Activated CD8-positive, alpha-beta memory T cell treated with anti-CD3 and anti-CD28 coated beads, Interleukin-2, amount 10 ng/mL, durations not matched to agents 7 days and 5 days (primary cell): ENCODE measurements around the gene UBAC1. TPM values are rescaled to one million over a fixed set of nuclear protein-coding genes. Genes with fewer than 3 reads are reported as not detected.
"Not testable (repeated sequence)": the region's sequence is repeated elsewhere in the genome, so short reads cannot be mapped to it uniquely, and the experiment has no call there.

Experiments used
- ATAC-seq: fragments of 150-1000 bp; cut with Tn5 transposase; one replicate; pipeline ENCODE4 v1.10.0; 2021; ENCODE audit warnings: moderate library complexity
- CTCF ChIA-PET: fragments of 350-600 bp; sonication (Branson Sonifier 250); formaldehyde crosslinking; loops from one replicate; lab custom pipeline; 2021; ENCODE audit warnings: antibody characterized with exemption; lab: Charles Lee
- DNase-seq: peaks from one replicate; pipeline ENCODE4 v3.0.0-alpha.2; 2020
- H3K27ac Mint-ChIP-seq: one replicate; pipeline ENCODE4 v1.8.0; 2021; ENCODE audit warnings: mild to moderate bottlenecking, mixed read lengths
- H3K27me3 Mint-ChIP-seq: one replicate; pipeline ENCODE4 v1.8.0; 2021; ENCODE audit warnings: mixed read lengths
- H3K36me3 Mint-ChIP-seq: one replicate; pipeline ENCODE4 v1.8.0; 2021; ENCODE audit warnings: mild to moderate bottlenecking, mixed read lengths
- H3K4me1 Mint-ChIP-seq: one replicate; pipeline ENCODE4 v1.8.0; 2021; ENCODE audit warnings: mixed read lengths
- H3K4me3 Mint-ChIP-seq: one replicate; pipeline ENCODE4 v1.8.0; 2021; ENCODE audit warnings: mild to moderate bottlenecking, moderate library complexity, mixed read lengths
- H3K9me3 Mint-ChIP-seq: one replicate; pipeline ENCODE4 v1.8.0; 2022; ENCODE audit warnings: low read depth, mixed read lengths
- total RNA-seq, 2 experiments: library from RNA; stranded (reverse); gene quantifications; one replicate each; pipeline ENCODE4 v1.2.3, GENCODE V29; 2021

UBAC1 gene
- total RNA-seq, 2 experiments from 2014 or later = 32.6 to 36.5 TPM

DNA sequence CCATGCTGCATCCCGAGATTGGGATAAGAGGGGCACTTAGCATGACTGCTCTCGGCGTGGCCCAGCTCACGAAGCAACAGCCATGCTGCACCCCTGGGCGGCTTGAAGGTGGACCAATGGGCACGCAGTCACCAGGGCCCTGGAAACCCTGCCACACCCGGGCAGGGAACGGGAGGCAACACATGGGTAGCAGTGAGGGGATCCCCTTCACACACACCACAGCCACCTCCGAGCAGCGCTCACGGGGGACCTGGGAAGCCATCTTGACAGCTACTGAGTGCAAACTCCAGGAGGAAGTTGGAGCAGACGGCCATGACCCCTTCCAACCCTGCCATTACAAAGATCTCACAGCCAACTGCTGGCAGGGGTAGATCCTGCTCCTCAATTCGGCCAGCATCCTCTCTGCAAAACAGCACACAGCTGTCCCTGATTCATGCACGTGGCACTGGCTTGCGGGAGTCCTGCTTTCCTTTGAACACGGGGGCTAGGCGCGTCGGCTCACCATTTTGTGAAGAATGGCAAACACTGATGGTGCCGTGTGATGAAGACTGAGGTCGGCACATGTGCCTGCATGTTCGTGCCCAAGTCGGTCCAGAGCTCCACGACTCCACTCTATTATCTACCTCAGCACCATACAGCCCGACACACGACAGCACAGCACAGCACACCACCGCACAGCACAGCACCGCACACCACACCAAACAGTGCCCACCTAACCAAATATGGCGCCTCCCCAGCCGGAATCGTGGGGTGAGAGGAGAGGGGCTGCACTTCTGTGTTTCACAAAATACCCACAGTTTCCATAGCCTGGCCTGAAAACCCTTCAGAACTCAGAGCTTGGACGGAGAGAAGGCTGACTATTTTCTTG lies 5.0 kb downstream of the UBAC1 start:
- H3K27ac Mint-ChIP-seq = peak overlapping the region; percentile 28
- H3K9me3 Mint-ChIP-seq = no peaks in the 10 kb centered on the region
- peaks cover 10% of the 10 kb centered on the region for H3K36me3 Mint-ChIP-seq
- H3K4me3 Mint-ChIP-seq = no peak overlapping the region
- DNase-seq (no peak), ATAC-seq (no peak)
- H3K27me3 Mint-ChIP-seq = no peaks in the 10 kb centered on the region
- peaks cover 9% of the 10 kb centered on the region for H3K4me1 Mint-ChIP-seq
- CTCF ChIA-PET = interaction anchor here (0.5 to 1.1 kb wide), 2 partner anchors 12 to 84 kb away, joined by 4 to 6 read pairs; no protein-coding TSS in a partner anchor

- H3K4me1 Mint-ChIP-seq = no peaks in the 10 kb centered on the region
- no peaks in the 10 kb centered on the region for H3K27me3 Mint-ChIP-seq
- no peak overlapping the region for H3K4me3 Mint-ChIP-seq
- DNase-seq (no peak), ATAC-seq (no peak)
- H3K36me3 Mint-ChIP-seq = peaks cover 13% of the 10 kb centered on the region
- H3K9me3 Mint-ChIP-seq = no peaks in the 10 kb centered on the region
- CTCF ChIA-PET = interaction anchor here (0.9 kb wide), 1 partner anchor 14 kb away, joined by 3 read pairs; no protein-coding TSS in a partner anchor
- no peak overlapping the region for H3K27ac Mint-ChIP-seq
Measured at GRCh38 chr9:135952664-135953206, 8.4 kb downstream of the UBAC1 start.

- H3K27me3 Mint-ChIP-seq = no peaks in the 10 kb centered on the region
Measured at GRCh38 chr9:135951889-135952663, 9.1 kb downstream of the UBAC1 start.

GRCh38 chr9:135951310-135951709 lies 9.9 kb downstream of the UBAC1 start:
- peaks cover 12% of the 10 kb centered on the region for H3K36me3 Mint-ChIP-seq
- CTCF ChIA-PET, H3K4me3 Mint-ChIP-seq: not testable (repeated sequence)

More at GRCh38 chr9:135951889-135952663, 9.1 kb downstream of the UBAC1 start:
- Mint-ChIP-seq H3K27ac (no peak overlapping the region), H3K4me1 (no peaks in the 10 kb centered on the region), H3K4me3 (no peak overlapping the region), H3K9me3 (no peaks in the 10 kb centered on the region), H3K36me3 (peaks cover 13% of the 10 kb centered on the region)
- ATAC-seq (no peak), DNase-seq (no peak)
- CTCF ChIA-PET = interaction anchor here (0.9 kb wide), 1 partner anchor 15 kb away, joined by 3 read pairs; no protein-coding TSS in a partner anchor

DNA sequence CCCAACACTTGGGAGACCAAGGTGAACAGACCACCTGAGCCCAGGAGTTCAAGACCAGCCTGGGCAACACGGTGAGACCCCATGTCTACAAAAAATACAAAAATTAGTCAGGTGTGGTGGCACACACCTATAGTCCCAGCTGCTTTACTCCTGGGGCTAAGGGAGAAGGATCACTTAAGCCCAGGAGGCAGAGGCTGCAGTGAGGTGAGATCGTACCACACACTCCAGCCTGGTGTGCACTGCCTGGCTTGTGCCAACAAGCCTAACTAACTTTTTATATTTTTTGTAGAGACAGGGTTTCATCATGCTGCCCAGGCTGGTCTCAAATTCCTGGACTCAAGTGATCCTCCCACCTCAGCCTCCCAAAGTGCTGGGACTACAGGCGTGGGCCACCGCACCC lies 10.3 kb downstream of the UBAC1 start:
- not testable (repeated sequence) for H3K27ac Mint-ChIP-seq, H3K4me3 Mint-ChIP-seq, H3K27me3 Mint-ChIP-seq, H3K9me3 Mint-ChIP-seq, ATAC-seq, H3K4me1 Mint-ChIP-seq, DNase-seq
- peaks cover 15% of the 10 kb centered on the region for H3K36me3 Mint-ChIP-seq
- CTCF ChIA-PET = interaction anchor here (1.0 kb wide), 1 partner anchor 9 kb away, joined by 3 read pairs; no protein-coding TSS in a partner anchor

More at GRCh38 chr9:135951310-135951709, 9.9 kb downstream of the UBAC1 start:
- H3K27ac Mint-ChIP-seq, H3K4me1 Mint-ChIP-seq, H3K27me3 Mint-ChIP-seq, H3K9me3 Mint-ChIP-seq, DNase-seq, ATAC-seq: not testable (repeated sequence)

GRCh38 chr9:135950135-135950682 lies 11.0 kb downstream of the UBAC1 start:
- CTCF ChIA-PET = interaction anchor here (0.8 to 1.0 kb wide), 2 partner anchors 9 to 47 kb away, joined by 3 read pairs; no protein-coding TSS in a partner anchor
- no peak overlapping the region for H3K27ac Mint-ChIP-seq
- H3K27me3 Mint-ChIP-seq = no peaks in the 10 kb centered on the region
- DNase-seq (no peak), ATAC-seq (no peak)
- no peaks in the 10 kb centered on the region for H3K9me3 Mint-ChIP-seq
- peaks cover 21% of the 10 kb centered on the region for H3K36me3 Mint-ChIP-seq
- H3K4me3 Mint-ChIP-seq = no peak overlapping the region
- no peaks in the 10 kb centered on the region for H3K4me1 Mint-ChIP-seq

DNA sequence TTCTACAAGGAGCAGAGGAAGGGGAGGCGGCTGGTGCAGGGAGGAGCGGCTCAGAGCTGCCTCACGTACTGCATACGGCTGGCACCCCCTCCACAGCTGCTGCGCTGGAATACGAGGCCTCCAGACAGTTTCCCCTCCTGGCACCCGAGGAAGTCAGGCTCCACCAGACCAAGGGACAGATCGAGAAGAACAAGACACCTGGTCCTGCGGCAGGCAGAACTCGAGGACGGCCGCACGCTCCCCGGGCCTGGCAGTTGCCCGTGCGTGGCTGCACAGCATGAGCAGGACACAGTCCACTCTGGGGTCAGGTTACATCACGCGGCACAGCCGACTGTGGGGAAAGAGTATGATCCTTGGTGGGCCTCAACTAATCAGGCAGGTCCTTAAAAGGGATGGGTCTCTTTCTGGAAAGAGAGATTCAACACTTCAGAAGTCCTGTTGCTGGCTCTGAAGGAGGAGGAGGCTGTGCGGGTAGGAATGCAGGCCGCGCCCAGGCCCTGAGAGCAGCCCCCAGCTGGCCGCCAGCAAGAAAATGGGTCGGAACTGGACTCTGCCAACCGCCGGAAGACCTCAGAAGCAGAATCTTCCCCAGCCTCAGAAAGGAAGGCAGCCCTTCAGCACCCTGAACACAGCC lies 11.6 kb downstream of the UBAC1 start:
- CTCF ChIA-PET = interaction anchor here (0.8 to 1.0 kb wide), 2 partner anchors 10 to 48 kb away, joined by 3 read pairs; no protein-coding TSS in a partner anchor
- no peak overlapping the region for H3K4me3 Mint-ChIP-seq
- peaks cover 19% of the 10 kb centered on the region for H3K36me3 Mint-ChIP-seq
- no peak overlapping the region for H3K27ac Mint-ChIP-seq
- ATAC-seq (no peak), DNase-seq (no peak)
- no peaks in the 10 kb centered on the region for H3K9me3 Mint-ChIP-seq
- no peaks in the 10 kb centered on the region for H3K27me3 Mint-ChIP-seq
- H3K4me1 Mint-ChIP-seq = no peaks in the 10 kb centered on the region

- ATAC-seq = no peak
- Mint-ChIP-seq H3K27ac (no peak overlapping the region), H3K36me3 (peaks cover 24% of the 10 kb centered on the region), H3K9me3 (no peaks in the 10 kb centered on the region), H3K4me3 (no peak overlapping the region), H3K27me3 (no peaks in the 10 kb centered on the region), H3K4me1 (no peaks in the 10 kb centered on the region)
- CTCF ChIA-PET = no interaction called here
- DNase-seq = no peak
Measured at GRCh38 chr9:135948968-135949367, 12.2 kb downstream of the UBAC1 start.

DNA sequence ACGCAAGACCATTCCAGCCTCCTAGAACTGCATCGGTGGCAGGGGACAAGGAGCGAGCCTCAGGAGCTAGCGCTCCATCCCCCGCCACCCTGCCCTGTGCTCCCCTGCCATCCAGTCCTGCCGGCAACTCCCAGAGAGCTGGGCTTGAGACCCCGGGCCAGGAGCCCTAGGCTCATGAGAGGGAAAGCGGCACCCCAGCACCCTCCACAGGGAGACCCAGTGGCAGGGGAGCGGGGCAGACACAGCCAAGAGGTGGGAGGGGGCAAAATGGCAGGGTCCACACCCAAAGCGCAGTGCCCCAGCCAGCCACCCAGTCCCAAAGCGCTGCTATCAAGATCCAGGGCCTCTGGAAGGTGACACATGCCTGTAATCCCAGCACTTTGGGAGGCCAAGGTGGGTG lies 12.7 kb downstream of the UBAC1 start:
- H3K27ac Mint-ChIP-seq = no peak overlapping the region
- no peaks in the 10 kb centered on the region for H3K4me1 Mint-ChIP-seq
- DNase-seq = no peak
- no peak for ATAC-seq
- H3K27me3 Mint-ChIP-seq = no peaks in the 10 kb centered on the region
- H3K36me3 Mint-ChIP-seq = peaks cover 27% of the 10 kb centered on the region
- H3K9me3 Mint-ChIP-seq = no peaks in the 10 kb centered on the region
- H3K4me3 Mint-ChIP-seq = no peak overlapping the region
- CTCF ChIA-PET = no interaction called here

DNA sequence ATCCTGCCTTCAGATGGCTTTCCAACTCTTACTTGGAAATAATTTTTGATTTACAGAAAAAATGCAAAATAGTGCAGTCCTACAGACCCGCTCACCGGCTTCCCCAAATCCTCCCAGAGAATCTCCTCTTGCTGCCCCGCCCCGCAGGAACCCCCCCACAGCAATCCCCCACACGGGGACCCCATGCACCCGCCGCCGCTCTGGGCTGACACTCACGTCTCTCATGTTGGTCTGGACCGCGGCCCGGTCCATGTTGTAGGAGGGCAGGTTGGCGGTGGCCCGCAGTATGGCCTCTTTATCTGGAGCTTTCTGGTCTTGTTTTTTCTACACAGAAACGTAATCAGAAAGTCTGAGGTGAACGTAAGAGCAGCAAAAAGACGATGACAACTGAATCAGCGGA lies 13.6 kb downstream of the UBAC1 start:
- Mint-ChIP-seq H3K9me3 (no peaks in the 10 kb centered on the region), H3K4me1 (no peaks in the 10 kb centered on the region), H3K27me3 (no peaks in the 10 kb centered on the region), H3K4me3 (no peak overlapping the region), H3K27ac (no peak overlapping the region), H3K36me3 (peaks cover 31% of the 10 kb centered on the region)
- CTCF ChIA-PET = no interaction called here
- DNase-seq (no peak), ATAC-seq (no peak)

- H3K4me1 Mint-ChIP-seq, H3K4me3 Mint-ChIP-seq, H3K27me3 Mint-ChIP-seq, H3K9me3 Mint-ChIP-seq, H3K27ac Mint-ChIP-seq, CTCF ChIA-PET, ATAC-seq, DNase-seq: not testable (repeated sequence)
- peaks cover 30% of the 10 kb centered on the region for H3K36me3 Mint-ChIP-seq
Measured at GRCh38 chr9:135947105-135947504, 14.1 kb downstream of the UBAC1 start.

DNA sequence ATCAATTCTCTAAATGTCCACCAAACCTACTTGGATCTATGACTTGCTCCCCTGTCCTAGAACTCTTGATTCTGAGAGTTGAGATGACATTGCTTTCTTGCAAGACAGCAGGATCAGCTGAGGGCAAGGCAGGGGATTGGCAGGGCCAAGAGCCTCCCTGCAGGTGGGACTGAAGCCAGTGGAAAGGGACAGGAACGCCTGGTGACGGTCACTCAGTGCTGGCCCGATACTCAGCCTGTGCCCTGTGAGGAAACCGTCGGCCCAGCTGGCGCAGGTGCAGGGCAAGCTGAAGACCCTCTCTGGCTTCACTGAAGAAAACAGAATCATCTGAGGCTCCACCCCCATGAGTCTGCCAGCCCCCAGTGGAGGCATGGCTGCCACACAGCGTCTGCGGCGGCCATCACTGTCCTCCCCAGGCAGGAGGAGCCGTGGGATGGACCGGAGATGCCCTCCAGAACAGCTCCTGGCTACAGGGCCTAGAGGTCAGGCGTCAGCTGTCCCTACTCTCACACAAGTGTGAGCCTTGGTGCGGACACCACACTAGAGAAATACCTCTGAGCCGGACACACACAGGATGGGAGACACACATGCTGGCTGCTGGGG lies 14.7 kb downstream of the UBAC1 start:
- ATAC-seq = no peak
- no peaks in the 10 kb centered on the region for H3K9me3 Mint-ChIP-seq
- H3K27me3 Mint-ChIP-seq = no peaks in the 10 kb centered on the region
- DNase-seq = no peak
- no peak overlapping the region for H3K4me3 Mint-ChIP-seq
- CTCF ChIA-PET = no interaction called here
- peaks cover 34% of the 10 kb centered on the region for H3K36me3 Mint-ChIP-seq
- no peaks in the 10 kb centered on the region for H3K4me1 Mint-ChIP-seq
- H3K27ac Mint-ChIP-seq = no peak overlapping the region
